Measurements from ENCODE around the gene TTLL8. TPM values are rescaled to one million over a fixed set of nuclear protein-coding genes. Genes with fewer than 3 reads are reported as not detected.
"Not testable (repeated sequence)": the region's sequence is repeated elsewhere in the genome, so short reads cannot be mapped to it uniquely, and the experiment has no call there.

Gene TTLL8
- total and polyA plus RNA-seq, 2 donors (not counting 1 experiment from before 2014, with no cell fraction given): not detected

DNA sequence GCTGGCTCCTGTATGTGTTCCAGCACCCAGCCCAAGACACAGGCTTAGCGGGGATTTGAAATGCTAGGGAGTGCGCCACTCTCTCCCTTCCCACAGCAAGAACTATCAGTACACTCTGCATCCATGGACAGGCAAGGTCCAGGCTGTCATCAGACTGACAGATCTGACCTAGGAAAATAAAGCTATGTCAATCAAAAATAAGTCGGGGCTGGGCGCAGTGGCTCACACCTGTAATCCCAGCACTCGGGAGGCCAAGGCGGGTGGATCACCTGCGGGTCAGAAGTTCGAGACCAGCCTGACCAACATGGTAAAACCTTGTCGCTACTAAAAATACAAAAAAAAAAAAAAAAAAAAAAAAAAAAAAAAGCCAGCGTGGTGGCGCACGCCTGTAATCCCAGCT is 30.0 kb upstream of the TTLL8 start:
- no peak for TF ChIP-seq EZH2 (IDR thresholded peaks at IDR 0.05; ENCODE audit: low read length, missing control alignments)
- TF ChIP-seq, protein P1, sequence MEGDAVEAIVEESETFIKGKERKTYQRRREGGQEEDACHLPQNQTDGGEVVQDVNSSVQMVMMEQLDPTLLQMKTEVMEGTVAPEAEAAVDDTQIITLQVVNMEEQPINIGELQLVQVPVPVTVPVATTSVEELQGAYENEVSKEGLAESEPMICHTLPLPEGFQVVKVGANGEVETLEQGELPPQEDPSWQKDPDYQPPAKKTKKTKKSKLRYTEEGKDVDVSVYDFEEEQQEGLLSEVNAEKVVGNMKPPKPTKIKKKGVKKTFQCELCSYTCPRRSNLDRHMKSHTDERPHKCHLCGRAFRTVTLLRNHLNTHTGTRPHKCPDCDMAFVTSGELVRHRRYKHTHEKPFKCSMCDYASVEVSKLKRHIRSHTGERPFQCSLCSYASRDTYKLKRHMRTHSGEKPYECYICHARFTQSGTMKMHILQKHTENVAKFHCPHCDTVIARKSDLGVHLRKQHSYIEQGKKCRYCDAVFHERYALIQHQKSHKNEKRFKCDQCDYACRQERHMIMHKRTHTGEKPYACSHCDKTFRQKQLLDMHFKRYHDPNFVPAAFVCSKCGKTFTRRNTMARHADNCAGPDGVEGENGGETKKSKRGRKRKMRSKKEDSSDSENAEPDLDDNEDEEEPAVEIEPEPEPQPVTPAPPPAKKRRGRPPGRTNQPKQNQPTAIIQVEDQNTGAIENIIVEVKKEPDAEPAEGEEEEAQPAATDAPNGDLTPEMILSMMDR (conservative IDR thresholded peaks at IDR 0.05 in 1 of 2, IDR thresholded peaks at IDR 0.05 in 1 of 2; ENCODE audit: low read depth in 1 of 2, low read length in 2 of 2): no peak
- H3K4me1 ChIP-seq (ENCODE audit: control insufficient read depth, extremely low read depth, insufficient read depth, low read length): no peaks in the 10 kb centered on the region

DNA sequence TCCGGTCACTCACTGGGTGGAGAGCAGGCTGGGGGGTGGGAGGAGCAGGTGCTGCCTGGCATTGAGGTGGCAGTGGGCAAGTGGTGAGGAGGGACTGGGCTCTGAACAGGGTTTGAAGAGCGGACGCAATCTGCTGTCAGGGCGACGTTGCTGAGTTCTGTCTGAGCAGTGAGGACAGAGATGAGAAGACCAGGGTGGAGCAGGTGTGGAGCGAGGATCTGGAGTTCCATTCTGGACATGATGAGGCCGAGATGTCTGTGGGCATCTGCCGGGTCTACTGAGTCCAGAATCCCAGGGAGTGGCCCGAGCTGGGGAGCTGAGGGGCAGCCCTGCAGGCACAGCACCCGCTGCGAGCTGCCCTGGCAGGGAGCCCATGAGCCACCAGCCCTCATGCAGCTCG is 29.5 kb upstream of the TTLL8 start:
- Histone ChIP-seq H3K36me3 (ENCODE audit: control insufficient read depth, insufficient read depth, low read length) (no peaks in the 10 kb centered on the region), H3K4me2 (ENCODE audit: extremely low read depth, insufficient read depth, low read length) (no peak overlapping the region), H3K27me3 (ENCODE audit: control insufficient read depth, insufficient read depth, low read length) (peaks cover 4% of the 10 kb centered on the region), H3K9ac (ENCODE audit: insufficient read depth, low read length) (no peak overlapping the region), H3K4me3 (replicated peaks in 1 of 4; ENCODE audit: control extremely low read depth in 1 of 4, insufficient read depth in 1 of 4, low read depth in 3 of 4, low read length in 4 of 4) (no peak overlapping the region), H3K79me2 (ENCODE audit: control insufficient read depth, insufficient read depth, low read length) (no peaks in the 10 kb centered on the region), H3K4me1 (ENCODE audit: control insufficient read depth, extremely low read depth, insufficient read depth, low read length) (no peaks in the 10 kb centered on the region), H4K20me1 (ENCODE audit: control insufficient read depth, extremely low read depth, insufficient read depth, low read length) (no peaks in the 10 kb centered on the region), H3K27ac (ENCODE audit: insufficient read depth, low read length) (no peak overlapping the region), H2AFZ (ENCODE audit: low read length) (no peak overlapping the region), H3K9me3 (ENCODE audit: control insufficient read depth, insufficient read depth, low read depth, low read length) (no peaks in the 10 kb centered on the region)
- DNase-seq (ENCODE audit: low read depth in 2 of 2): no peak
- TF ChIP-seq EZH2 (IDR thresholded peaks at IDR 0.05; ENCODE audit: low read length, missing control alignments): no peak
- TF ChIP-seq, protein P1 (conservative IDR thresholded peaks at IDR 0.05 in 1 of 2, IDR thresholded peaks at IDR 0.05 in 1 of 2; ENCODE audit: low read depth in 1 of 2, low read length in 2 of 2): no peak

More for the DNA sequence above, 30.0 kb upstream of the TTLL8 start:
- Histone ChIP-seq H3K4me3 (replicated peaks in 1 of 4; ENCODE audit: control extremely low read depth in 1 of 4, insufficient read depth in 1 of 4, low read depth in 3 of 4, low read length in 4 of 4) (no peak overlapping the region), H4K20me1 (ENCODE audit: control insufficient read depth, extremely low read depth, insufficient read depth, low read length) (no peaks in the 10 kb centered on the region), H3K4me2 (ENCODE audit: extremely low read depth, insufficient read depth, low read length) (no peak overlapping the region), H3K9me3 (ENCODE audit: control insufficient read depth, insufficient read depth, low read depth, low read length) (no peaks in the 10 kb centered on the region), H3K9ac (ENCODE audit: insufficient read depth, low read length) (no peak overlapping the region), H2AFZ (ENCODE audit: low read length) (no peak overlapping the region), H3K36me3 (ENCODE audit: control insufficient read depth, insufficient read depth, low read length) (no peaks in the 10 kb centered on the region), H3K27me3 (ENCODE audit: control insufficient read depth, insufficient read depth, low read length) (peaks cover 4% of the 10 kb centered on the region), H3K27ac (ENCODE audit: insufficient read depth, low read length) (no peak overlapping the region), H3K79me2 (ENCODE audit: control insufficient read depth, insufficient read depth, low read length) (no peaks in the 10 kb centered on the region)
- no peak for DNase-seq (ENCODE audit: low read depth in 2 of 2)

DNA sequence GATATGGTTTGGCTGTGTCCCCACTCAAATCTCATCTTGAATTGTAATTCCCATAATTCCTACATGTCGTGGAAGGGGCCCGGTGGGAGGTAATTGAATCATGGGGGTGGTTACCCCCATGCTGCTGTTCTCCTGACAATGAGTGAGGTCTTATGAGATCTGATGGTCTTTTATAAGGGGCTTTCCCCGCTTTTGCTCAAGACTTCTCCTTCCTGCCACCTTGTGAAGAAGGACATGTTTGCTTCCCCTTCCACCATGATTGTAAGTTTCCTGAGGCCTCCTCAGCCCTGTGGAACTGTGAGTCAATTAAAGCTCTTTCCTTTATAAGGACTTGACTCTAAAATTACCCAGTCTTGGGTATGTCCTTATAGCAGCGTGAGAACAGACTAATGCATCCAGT is 28.9 kb upstream of the TTLL8 start:
- not testable (repeated sequence) for H4K20me1 ChIP-seq (ENCODE audit: control insufficient read depth, extremely low read depth, insufficient read depth, low read length); H3K4me2 ChIP-seq (ENCODE audit: extremely low read depth, insufficient read depth, low read length); H3K79me2 ChIP-seq (ENCODE audit: control insufficient read depth, insufficient read depth, low read length); H2AFZ ChIP-seq (ENCODE audit: low read length); H3K9ac ChIP-seq (ENCODE audit: insufficient read depth, low read length); H3K4me1 ChIP-seq (ENCODE audit: control insufficient read depth, extremely low read depth, insufficient read depth, low read length); H3K4me3 ChIP-seq (replicated peaks in 1 of 4; ENCODE audit: control extremely low read depth in 1 of 4, insufficient read depth in 1 of 4, low read depth in 3 of 4, low read length in 4 of 4); H3K36me3 ChIP-seq (ENCODE audit: control insufficient read depth, insufficient read depth, low read length); H3K27ac ChIP-seq (ENCODE audit: insufficient read depth, low read length); DNase-seq (ENCODE audit: low read depth in 2 of 2); H3K9me3 ChIP-seq (ENCODE audit: control insufficient read depth, insufficient read depth, low read depth, low read length); H3K27me3 ChIP-seq (ENCODE audit: control insufficient read depth, insufficient read depth, low read length)

Measured in fibroblast of lung (primary cell).